Naive B cell (primary cell): ENCODE measurements around the gene MYEOV. TPM values are rescaled to one million over a fixed set of nuclear protein-coding genes. Genes with fewer than 3 reads are reported as not detected.
A peak's percentile ranks its signal among the peaks of the same experiment; 100 is the strongest.

Experiments
- ATAC-seq, 2 donors: fragments of 150-1000 bp; cut with Tn5 transposase; 2 replicates each; pipeline ENCODE4 v1.10.0; 2021; ENCODE audit warnings: low read depth in 2 of 2, mild to moderate bottlenecking in 2 of 2, moderate library complexity in 2 of 2
- DNase-seq: peaks from one replicate; pipeline ENCODE4 v3.0.0; 2022
- H3K27ac Mint-ChIP-seq, 6 donors: one replicate each; pipeline ENCODE4 v1.8.0; 2020 to 2022; ENCODE audit warnings: mild to moderate bottlenecking in 6 of 6, mixed read lengths in 6 of 6, moderate library complexity in 5 of 6, inconsistent platforms in 2 of 6
- H3K27me3 Mint-ChIP-seq, 3 donors: one replicate each; pipeline ENCODE4 v1.8.0; 2021 to 2022; ENCODE audit warnings: mixed read lengths in 3 of 3, mild to moderate bottlenecking in 1 of 3
- H3K36me3 Mint-ChIP-seq, 2 donors: one replicate each; pipeline ENCODE4 v1.8.0; 2020 to 2022; ENCODE audit warnings: mixed read lengths in 2 of 2, inconsistent platforms in 1 of 2, mild to moderate bottlenecking in 1 of 2
- H3K4me1 Mint-ChIP-seq, 3 donors: one replicate each; pipeline ENCODE4 v1.8.0; 2020 to 2022; ENCODE audit warnings: mixed read lengths in 3 of 3, inconsistent platforms in 1 of 3, mild to moderate bottlenecking in 1 of 3, moderate library complexity in 1 of 3
- H3K4me3 Mint-ChIP-seq, 8 donors: one replicate each; pipeline ENCODE4 v1.8.0; 2020 to 2022; ENCODE audit warnings: mild to moderate bottlenecking in 8 of 8, mixed read lengths in 8 of 8, moderate library complexity in 8 of 8, inconsistent platforms in 2 of 8
- H3K9me3 Mint-ChIP-seq, 7 donors: one replicate each; pipeline ENCODE4 v1.8.0; 2020 to 2022; ENCODE audit warnings: mixed read lengths in 7 of 7, mild to moderate bottlenecking in 5 of 7, inconsistent platforms in 2 of 7, moderate library complexity in 1 of 7
- polyA plus RNA-seq, 6 donors: library from polyadenylated mRNA; unstranded; fragments of 300-500 nt; fragmentation: Illumina TruSeq; gene quantifications; one replicate each; pipeline ENCODE4 v1.2.3, GENCODE V29; 2021; ENCODE audit warnings: low read depth in 6 of 6

Gene MYEOV
- polyA plus RNA-seq, 6 donors from 2014 or later, result 0.25 TPM; not detected in 5

- no peak for ATAC-seq
- Mint-ChIP-seq H3K9me3 (peaks cover 0 to 3% (median 0%) of the 10 kb centered on the region in 7 donors), H3K4me1 (no peaks in the 10 kb centered on the region), H3K27ac (peak overlapping the region in 1 of 6 donors; percentile 75), H3K27me3 (peaks cover 0 to 19% (median 18%) of the 10 kb centered on the region in 3 donors), H3K4me3 (no peak overlapping the region), H3K36me3 (no peaks in the 10 kb centered on the region)
- no peak for DNase-seq
These were observed 10.5 kb upstream of the MYEOV start for GRCh38 chr11:69283446-69283845.

DNA sequence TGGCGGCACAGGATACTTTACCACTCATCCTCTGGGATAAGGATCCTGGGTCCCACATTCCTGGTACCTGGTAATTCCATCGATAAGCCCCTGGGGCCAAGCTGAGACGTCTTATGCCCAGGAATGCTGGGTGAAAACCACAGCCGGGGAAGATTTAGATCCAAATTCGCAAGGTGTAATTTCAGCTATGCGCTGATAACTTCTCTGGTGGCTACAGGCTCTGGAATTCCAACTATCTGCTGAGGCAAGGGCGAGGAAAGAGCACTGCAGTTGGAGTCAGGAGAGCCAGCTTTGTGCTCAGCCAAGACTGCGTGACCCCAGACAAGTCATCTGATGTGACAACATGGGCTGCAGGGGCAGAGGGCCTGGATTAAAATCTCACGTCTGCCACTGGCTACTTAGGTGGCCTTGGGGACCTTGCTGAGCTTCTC, 9.9 kb upstream of the MYEOV start:
- Mint-ChIP-seq H3K9me3 (peaks cover 0 to 3% (median 0%) of the 10 kb centered on the region in 7 donors), H3K27me3 (peaks cover 0 to 19% (median 18%) of the 10 kb centered on the region in 3 donors)

DNA sequence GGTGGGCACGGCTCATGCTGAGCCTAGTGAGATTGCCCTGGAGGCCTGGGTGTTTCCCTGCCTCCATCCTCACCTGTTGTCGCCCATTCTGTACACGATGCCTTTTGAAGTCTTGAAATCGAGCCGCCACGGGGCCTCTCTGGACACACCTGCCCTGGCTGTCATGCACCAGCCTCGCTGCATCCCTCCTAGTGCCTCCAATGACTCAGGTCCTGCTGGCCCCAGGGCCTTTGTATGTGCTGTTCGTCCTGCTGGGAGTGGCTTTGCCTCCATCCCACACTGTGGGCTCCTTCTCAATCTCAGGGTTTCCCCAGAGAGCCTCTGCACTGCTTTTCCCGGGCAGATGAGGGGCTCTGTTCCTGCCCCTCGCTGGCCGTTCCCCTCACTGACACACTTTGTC, 8.9 kb upstream of the MYEOV start:
- ATAC-seq (no peak), DNase-seq (no peak)
- Mint-ChIP-seq H3K4me1 (no peaks in the 10 kb centered on the region), H3K9me3 (peaks cover 0 to 3% (median 0%) of the 10 kb centered on the region in 7 donors), H3K27me3 (peaks cover 0 to 19% (median 18%) of the 10 kb centered on the region in 3 donors), H3K36me3 (no peaks in the 10 kb centered on the region), H3K27ac (no peak overlapping the region), H3K4me3 (no peak overlapping the region)

More for the DNA sequence above, 9.9 kb upstream of the MYEOV start:
- Mint-ChIP-seq H3K4me1 (no peaks in the 10 kb centered on the region), H3K36me3 (no peaks in the 10 kb centered on the region), H3K27ac (no peak overlapping the region), H3K4me3 (no peak overlapping the region)
- no peak for DNase-seq
- ATAC-seq, result no peak

- Mint-ChIP-seq H3K27me3 (peaks cover 0 to 19% (median 18%) of the 10 kb centered on the region in 3 donors), H3K27ac (peak overlapping the region in 1 of 6 donors; percentile 70), H3K4me1 (no peaks in the 10 kb centered on the region), H3K36me3 (no peaks in the 10 kb centered on the region), H3K9me3 (peaks cover 0 to 3% (median 0%) of the 10 kb centered on the region in 7 donors), H3K4me3 (no peak overlapping the region)
- ATAC-seq, result no peak
- DNase-seq, result no peak
These were observed 8.2 kb upstream of the MYEOV start for GRCh38 chr11:69285766-69286165.

GRCh38 chr11:69286374-69287371, 7.3 kb upstream of the MYEOV start:
- Mint-ChIP-seq H3K9me3 (peaks cover 0 to 2% (median 0%) of the 10 kb centered on the region in 7 donors), H3K27me3 (peaks cover 0 to 19% (median 18%) of the 10 kb centered on the region in 3 donors), H3K27ac (no peak overlapping the region), H3K4me3 (no peak overlapping the region), H3K36me3 (no peaks in the 10 kb centered on the region), H3K4me1 (no peaks in the 10 kb centered on the region)
- no peak for ATAC-seq
- DNase-seq, result no peak

GRCh38 chr11:69287968-69288882, 5.7 kb upstream of the MYEOV start:
- no peak for ATAC-seq
- DNase-seq, result no peak
- Mint-ChIP-seq H3K4me1 (peaks cover 2 to 8% (median 7%) of the 10 kb centered on the region in 3 donors), H3K4me3 (no peak overlapping the region), H3K36me3 (no peaks in the 10 kb centered on the region), H3K27ac (peak overlapping the region in 1 of 6 donors; percentile 16), H3K27me3 (peaks cover 0 to 19% (median 18%) of the 10 kb centered on the region in 3 donors), H3K9me3 (peaks cover 0 to 2% (median 0%) of the 10 kb centered on the region in 7 donors)

- Mint-ChIP-seq H3K9me3 (peaks cover 0 to 2% (median 0%) of the 10 kb centered on the region in 7 donors), H3K36me3 (no peaks in the 10 kb centered on the region), H3K4me1 (peaks cover 8 to 15% (median 8%) of the 10 kb centered on the region in 3 donors), H3K27me3 (peaks cover 0 to 19% (median 18%) of the 10 kb centered on the region in 3 donors), H3K4me3 (no peak overlapping the region), H3K27ac (peak overlapping the region in 1 of 6 donors; percentile 16)
- DNase-seq (no peak), ATAC-seq (no peak)
These were observed 5.1 kb upstream of the MYEOV start for GRCh38 chr11:69288883-69289242.

DNA sequence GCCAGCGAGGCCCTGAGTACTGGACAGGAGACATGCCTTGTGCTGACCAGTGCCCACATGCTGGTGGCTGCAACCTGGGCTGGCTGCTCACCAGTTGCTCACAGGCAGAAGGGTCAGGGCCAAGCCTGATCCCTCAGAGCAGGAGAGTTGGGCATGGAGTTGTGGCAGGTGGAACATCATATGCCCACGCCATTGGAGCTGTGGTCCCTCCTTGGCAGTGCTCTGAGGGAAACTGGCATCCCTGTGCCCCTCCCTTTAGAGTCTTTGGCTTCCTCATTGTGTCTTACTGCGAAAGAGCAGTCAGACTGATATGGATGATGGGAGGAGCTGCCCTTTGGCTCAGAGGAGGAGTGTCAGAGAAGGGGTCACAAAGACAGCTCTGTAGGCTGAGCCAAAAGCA, 3.1 kb upstream of the MYEOV start:
- DNase-seq (no peak), ATAC-seq (no peak)
- peaks cover 16 to 34% (median 27%) of the 10 kb centered on the region in 3 donors for H3K4me1 Mint-ChIP-seq
- H3K27ac Mint-ChIP-seq, result no peak overlapping the region
- peaks cover 0 to 7% (median 6%) of the 10 kb centered on the region in 3 donors for H3K27me3 Mint-ChIP-seq
- H3K36me3 Mint-ChIP-seq, result no peaks in the 10 kb centered on the region
- no peak overlapping the region for H3K4me3 Mint-ChIP-seq
- peaks cover 0 to 2% (median 0%) of the 10 kb centered on the region in 7 donors for H3K9me3 Mint-ChIP-seq

GRCh38 chr11:69291459-69292110, 2.4 kb upstream of the MYEOV start:
- no peak for ATAC-seq

GRCh38 chr11:69292221-69292648, 1.7 kb upstream of the MYEOV start:
- Mint-ChIP-seq H3K9me3 (peaks cover 0 to 4% (median 0%) of the 10 kb centered on the region in 7 donors), H3K36me3 (no peaks in the 10 kb centered on the region), H3K4me1 (peaks cover 27 to 48% (median 42%) of the 10 kb centered on the region in 3 donors)

More at GRCh38 chr11:69291459-69292110, 2.4 kb upstream of the MYEOV start:
- no peak for DNase-seq
- H3K27ac Mint-ChIP-seq, result no peak overlapping the region
- no peaks in the 10 kb centered on the region for H3K36me3 Mint-ChIP-seq
- H3K4me1 Mint-ChIP-seq, result peaks cover 22 to 42% (median 35%) of the 10 kb centered on the region in 3 donors
- H3K4me3 Mint-ChIP-seq, result no peak overlapping the region
- peaks cover 0 to 2% (median 0%) of the 10 kb centered on the region in 7 donors for H3K9me3 Mint-ChIP-seq
- no peaks in the 10 kb centered on the region for H3K27me3 Mint-ChIP-seq

DNA sequence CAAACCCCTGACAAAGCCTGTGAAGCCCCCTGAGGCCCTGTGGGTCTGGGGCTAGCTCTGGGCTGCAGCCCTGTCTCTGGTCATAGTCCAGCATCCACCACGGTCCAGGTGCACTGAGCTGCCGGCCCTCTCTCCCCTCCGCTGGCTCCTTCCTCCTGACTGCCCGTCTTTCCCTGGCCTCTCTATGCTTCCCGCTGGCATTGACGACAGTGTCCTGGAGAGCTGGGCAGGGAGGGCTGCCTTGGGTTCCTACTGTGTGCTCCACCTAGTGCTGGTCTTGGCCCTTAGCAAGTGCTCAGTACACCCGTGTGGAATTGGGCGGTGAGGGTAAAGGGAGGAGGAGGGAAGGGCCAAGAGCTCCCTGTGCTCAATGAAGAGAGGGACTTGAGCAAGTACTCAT, 868 bp upstream of the MYEOV start:
- no peak for ATAC-seq
- no peak overlapping the region for H3K4me3 Mint-ChIP-seq
- no peaks in the 10 kb centered on the region for H3K36me3 Mint-ChIP-seq
- peak overlapping the region in 4 of 6 donors; percentile 48 to 96 (median 63) for H3K27ac Mint-ChIP-seq
- peaks cover 0 to 5% (median 0%) of the 10 kb centered on the region in 7 donors for H3K9me3 Mint-ChIP-seq
- peaks cover 36 to 57% (median 50%) of the 10 kb centered on the region in 3 donors for H3K4me1 Mint-ChIP-seq
- no peaks in the 10 kb centered on the region for H3K27me3 Mint-ChIP-seq
- DNase-seq, result no peak

More at GRCh38 chr11:69292221-69292648, 1.7 kb upstream of the MYEOV start:
- H3K4me3 Mint-ChIP-seq, result no peak overlapping the region
- no peaks in the 10 kb centered on the region for H3K27me3 Mint-ChIP-seq
- DNase-seq (peak; percentile 36), ATAC-seq (no peak)
- no peak overlapping the region for H3K27ac Mint-ChIP-seq

GRCh38 chr11:69294571-69295078, 670 bp downstream of the MYEOV start:
- ATAC-seq (no peak), DNase-seq (no peak)
- H3K27ac Mint-ChIP-seq, result peak overlapping the region in 4 of 6 donors; percentile 85 to 96 (median 94)
- no peaks in the 10 kb centered on the region for H3K27me3 Mint-ChIP-seq
- H3K4me1 Mint-ChIP-seq, result peaks cover 47 to 71% (median 66%) of the 10 kb centered on the region in 3 donors
- H3K9me3 Mint-ChIP-seq, result peaks cover 0 to 4% (median 0%) of the 10 kb centered on the region in 7 donors
- H3K36me3 Mint-ChIP-seq, result no peaks in the 10 kb centered on the region
- H3K4me3 Mint-ChIP-seq, result peak overlapping the region in 1 of 8 donors; percentile 9
